Osteocyte (in vitro differentiated cells): ENCODE measurements around the gene FAM222B. TPM values are rescaled to one million over a fixed set of nuclear protein-coding genes. Genes with fewer than 3 reads are reported as not detected.

Experiments used
- DNase-seq: peaks from one replicate; pipeline ENCODE4 v3.0.0; 2021; ENCODE audit warnings: mixed read lengths; ENCODE audit not compliant: unreplicated experiment; ENCODE audit errors: extremely low spot score
- H3K27ac Mint-ChIP-seq: one replicate; pipeline ENCODE4 v1.8.0; 2021; ENCODE audit warnings: mild to moderate bottlenecking, mixed read lengths; ENCODE audit not compliant: unreplicated experiment
- H3K27me3 Mint-ChIP-seq: one replicate; pipeline ENCODE4 v1.8.0; 2021; ENCODE audit warnings: mixed read lengths; ENCODE audit not compliant: unreplicated experiment
- H3K36me3 Mint-ChIP-seq: one replicate; pipeline ENCODE4 v1.8.0; 2021; ENCODE audit warnings: mixed read lengths; ENCODE audit not compliant: unreplicated experiment
- H3K4me1 Mint-ChIP-seq: one replicate; pipeline ENCODE4 v1.8.0; 2021; ENCODE audit warnings: mixed read lengths; ENCODE audit not compliant: unreplicated experiment
- H3K4me3 Mint-ChIP-seq: one replicate; pipeline ENCODE4 v1.8.0; 2021; ENCODE audit warnings: mild to moderate bottlenecking, moderate library complexity, mixed read lengths; ENCODE audit not compliant: unreplicated experiment
- H3K9me3 Mint-ChIP-seq: one replicate; pipeline ENCODE4 v1.8.0; 2021; ENCODE audit warnings: mixed read lengths; ENCODE audit not compliant: unreplicated experiment
- CTCF ChIP-seq: fragments of 200-600 bp; sonication (generic); IDR thresholded peaks from 2 replicates; pipeline ENCODE4 v1.5.0; 2021; ENCODE audit warnings: antibody characterized with exemption, mild to moderate bottlenecking, moderate library complexity
- total RNA-seq: library from RNA; stranded (reverse); gene quantifications from 2 replicates; pipeline ENCODE4 v1.2.1, GENCODE V29; 2021

FAM222B gene
- total RNA-seq, 1 donor from 2014 or later, result 21.2 TPM

- no peaks in the 10 kb centered on the region for H3K27me3 Mint-ChIP-seq
- no peaks in the 10 kb centered on the region for H3K9me3 Mint-ChIP-seq
- peaks cover 1% of the 10 kb centered on the region for H3K36me3 Mint-ChIP-seq
- peaks cover 4% of the 10 kb centered on the region for H3K4me1 Mint-ChIP-seq
- TF ChIP-seq CTCF, result no peak
- peak overlapping the region; percentile 47 for H3K27ac Mint-ChIP-seq
- no peak overlapping the region for H3K4me3 Mint-ChIP-seq
- no peak for DNase-seq
These were observed 68.4 kb downstream of the FAM222B start for GRCh38 chr17:28774206-28774605.

- no peak for TF ChIP-seq CTCF
- Mint-ChIP-seq H3K27me3 (no peaks in the 10 kb centered on the region), H3K27ac (no peak overlapping the region), H3K4me1 (peaks cover 2% of the 10 kb centered on the region), H3K4me3 (no peak overlapping the region), H3K9me3 (no peaks in the 10 kb centered on the region), H3K36me3 (peaks cover 1% of the 10 kb centered on the region)
- no peak for DNase-seq
These were observed 68.9 kb downstream of the FAM222B start for GRCh38 chr17:28773736-28774135.

- Mint-ChIP-seq H3K4me1 (peaks cover 13% of the 10 kb centered on the region), H3K4me3 (no peak overlapping the region), H3K27me3 (no peaks in the 10 kb centered on the region), H3K27ac (no peak overlapping the region), H3K9me3 (no peaks in the 10 kb centered on the region), H3K36me3 (peaks cover 2% of the 10 kb centered on the region)
- no peak for DNase-seq
- TF ChIP-seq CTCF, result no peak
These were observed 77.6 kb downstream of the FAM222B start for GRCh38 chr17:28765038-28765437.

- peak; percentile 94 for TF ChIP-seq CTCF
- H3K4me1 Mint-ChIP-seq, result peaks cover 13% of the 10 kb centered on the region
These were observed 78.8 kb downstream of the FAM222B start for GRCh38 chr17:28763804-28764266.

GRCh38 chr17:28763137-28763799 is 79.3 kb downstream of the FAM222B start:
- H3K27ac Mint-ChIP-seq, result no peak overlapping the region
- no peak for DNase-seq
- peaks cover 6% of the 10 kb centered on the region for H3K36me3 Mint-ChIP-seq
- H3K9me3 Mint-ChIP-seq, result no peaks in the 10 kb centered on the region
- peaks cover 13% of the 10 kb centered on the region for H3K4me1 Mint-ChIP-seq
- TF ChIP-seq CTCF, result no peak
- no peak overlapping the region for H3K4me3 Mint-ChIP-seq
- no peaks in the 10 kb centered on the region for H3K27me3 Mint-ChIP-seq

More at GRCh38 chr17:28763804-28764266, 78.8 kb downstream of the FAM222B start:
- H3K27me3 Mint-ChIP-seq, result no peaks in the 10 kb centered on the region
- H3K9me3 Mint-ChIP-seq, result no peaks in the 10 kb centered on the region
- peak overlapping the region; percentile 36 for H3K27ac Mint-ChIP-seq
- H3K36me3 Mint-ChIP-seq, result peaks cover 5% of the 10 kb centered on the region
- H3K4me3 Mint-ChIP-seq, result no peak overlapping the region
- no peak for DNase-seq
